ENCODE data around the gene SSC4D. TPM values are rescaled to one million over a fixed set of nuclear protein-coding genes. Genes with fewer than 3 reads are reported as not detected.

Gene SSC4D
- total and polyA plus RNA-seq, 2 of the 8 experiments (the other 6 are each of a cell fraction or from before 2014, with no cell fraction given), result 11.8 to 27.5 TPM

- TF ChIP-seq TAF7 (optimal IDR thresholded peaks at IDR 0.05; ENCODE audit: borderline replicate concordance, low read depth, low read length), result peak; percentile 93
- no peak for TF ChIP-seq SP1 (IDR thresholded peaks at IDR 0.05; ENCODE audit: low read depth, low read length)
- TF ChIP-seq YY1 (IDR thresholded peaks at IDR 0.05; ENCODE audit: low read depth, low read length), result peak; percentile 85
- TF ChIP-seq CEBPB (IDR thresholded peaks at IDR 0.05; ENCODE audit: low read depth, low read length), result no peak
- TF ChIP-seq POLR2A (IDR thresholded peaks at IDR 0.05; ENCODE audit: control extremely low read depth in 1 of 2, low read depth in 2 of 2, low read length in 2 of 2), result peak; percentile 98 to 99
- no peak for TF ChIP-seq CTCF (IDR thresholded peaks at IDR 0.05; ENCODE audit: control extremely low read depth in 1 of 3, insufficient read depth in 1 of 3, low read depth in 1 of 3, low read length in 3 of 3)
- TF ChIP-seq JUND (IDR thresholded peaks at IDR 0.05; ENCODE audit: low read length), result no peak
- TF ChIP-seq ATF2 (IDR thresholded peaks at IDR 0.05; ENCODE audit: low read length), result no peak
- no peak for TF ChIP-seq FOSL1 (IDR thresholded peaks at IDR 0.05; ENCODE audit: insufficient read depth, low read depth, low read length)
- peak; percentile 49; the same call in 1 of the 2 replicates for TF ChIP-seq KDM5A (IDR thresholded peaks at IDR 0.05; ENCODE audit: low read length)
- TF ChIP-seq SRF (IDR thresholded peaks at IDR 0.05; ENCODE audit: low read depth, low read length), result no peak
- TF ChIP-seq NRF1 (IDR thresholded peaks at IDR 0.05; ENCODE audit: low read depth, low read length), result no peak
- 0 out of 2 replicates have a peak, but pooled peaks have one; percentile 14 for TF ChIP-seq TEAD4 (IDR thresholded peaks at IDR 0.05; ENCODE audit: low read depth, low read length)
- TF ChIP-seq RNF2 (IDR thresholded peaks at IDR 0.05; ENCODE audit: borderline replicate concordance, low read depth, low read length, missing control alignments, poor library complexity, severe bottlenecking), result no peak
- TF ChIP-seq ATF3 (IDR thresholded peaks at IDR 0.05; ENCODE audit: insufficient read depth, low read depth, low read length), result no peak
- TF ChIP-seq BRCA1 (IDR thresholded peaks at IDR 0.05; ENCODE audit: low read depth, low read length), result no peak
- no peak for TF ChIP-seq RFX5 (IDR thresholded peaks at IDR 0.05; ENCODE audit: borderline replicate concordance, low read depth, low read length)
- peak; percentile 100 for TF ChIP-seq POLR2AphosphoS5 (IDR thresholded peaks at IDR 0.05; ENCODE audit: low read depth, low read length)
- no peak for TF ChIP-seq SIN3A (conservative IDR thresholded peaks at IDR 0.05 in 1 of 2, IDR thresholded peaks at IDR 0.05 in 1 of 2; ENCODE audit: low read depth in 1 of 2, low read length in 2 of 2)
- peak; percentile 99 for TF ChIP-seq TAF1 (IDR thresholded peaks at IDR 0.05; ENCODE audit: low read depth, low read length)
Measured at GRCh38 chr7:76358481-76359110, 50.9 kb downstream of the SSC4D start, which contains the start of gene YWHAG (continued).
